H9 (cell line): ENCODE measurements around the gene MRTFA. TPM values are rescaled to one million over a fixed set of nuclear protein-coding genes. Genes with fewer than 3 reads are reported as not detected.

Experiments used
- DNase-seq: peaks from one replicate; pipeline ENCODE4 v3.0.0-alpha.2; 2017
- H2AFZ ChIP-seq: one replicate; pipeline ENCODE4 v1.6.1; 2013; ENCODE audit warnings: mild to moderate bottlenecking, low read length, control low read depth, moderate library complexity
- H2AK5ac ChIP-seq: 2 replicates; pipeline ENCODE4 v1.6.1; 2013; ENCODE audit warnings: low read length, control low read depth, mixed read lengths; ENCODE audit not compliant: insufficient read length
- H2BK120ac ChIP-seq: one replicate; pipeline ENCODE4 v1.6.1; 2013; ENCODE audit warnings: low read depth, mild to moderate bottlenecking, low read length, control low read depth, inconsistent platforms; ENCODE audit not compliant: poor library complexity, severe bottlenecking
- H2BK12ac ChIP-seq: 2 replicates; pipeline ENCODE4 v1.6.1; 2013; ENCODE audit warnings: low read length, control low read depth, mixed read lengths, low read depth; ENCODE audit not compliant: insufficient read length
- H2BK15ac ChIP-seq: 2 replicates; pipeline ENCODE4 v1.6.1; 2013; ENCODE audit warnings: low read depth, low read length, control low read depth
- H2BK20ac ChIP-seq: one replicate; pipeline ENCODE4 v1.6.1; 2013; ENCODE audit warnings: low read depth, mild to moderate bottlenecking, low read length, control low read depth, inconsistent platforms; ENCODE audit not compliant: poor library complexity, severe bottlenecking
- H2BK5ac ChIP-seq: 2 replicates; pipeline ENCODE4 v1.6.1; 2013; ENCODE audit warnings: low read length, control low read depth, mixed read lengths; ENCODE audit not compliant: insufficient read length
- H3K14ac ChIP-seq: 2 replicates; pipeline ENCODE4 v1.6.1; 2013; ENCODE audit warnings: low read length, control low read depth; ENCODE audit not compliant: insufficient read depth
- H3K18ac ChIP-seq: 2 replicates; pipeline ENCODE4 v1.6.1; 2013; ENCODE audit warnings: low read depth, mild to moderate bottlenecking, mixed read lengths, low read length, control low read depth; ENCODE audit not compliant: insufficient read length
- H3K23ac ChIP-seq: 2 replicates; pipeline ENCODE4 v1.6.1; 2013; ENCODE audit warnings: low read length, control low read depth, mixed read lengths, low read depth; ENCODE audit not compliant: insufficient read length
- H3K23me2 ChIP-seq: 2 replicates; pipeline ENCODE4 v1.6.1; 2013; ENCODE audit warnings: low read depth, mild to moderate bottlenecking, mixed read lengths, low read length, control low read depth; ENCODE audit not compliant: insufficient read length, poor library complexity, severe bottlenecking
- H3K27ac ChIP-seq: 2 replicates; pipeline ENCODE4 v1.5.1; 2013; ENCODE audit warnings: low read length, control low read depth, mixed read lengths, low read depth; ENCODE audit not compliant: insufficient read length
- H3K27me3 ChIP-seq: 2 replicates; pipeline ENCODE4 v1.6.1; 2013; ENCODE audit warnings: low read length, control low read depth, inconsistent platforms; ENCODE audit not compliant: insufficient read depth
- H3K4ac ChIP-seq: 2 replicates; pipeline ENCODE4 v1.6.1; 2013; ENCODE audit warnings: low read depth, mild to moderate bottlenecking, control low read depth, inconsistent platforms, low read length, moderate library complexity
- H3K4me1 ChIP-seq: 2 replicates; pipeline ENCODE4 v1.6.1; 2013; ENCODE audit warnings: low read length, control low read depth, inconsistent platforms; ENCODE audit not compliant: insufficient read depth
- H3K4me2 ChIP-seq: 2 replicates; pipeline ENCODE4 v1.6.1; 2013; ENCODE audit warnings: low read length, control low read depth, mixed read lengths; ENCODE audit not compliant: insufficient read length, insufficient read depth
- H3K56ac ChIP-seq: 2 replicates; pipeline ENCODE4 v1.6.1; 2013; ENCODE audit warnings: low read depth, mild to moderate bottlenecking, mixed read lengths, low read length, control low read depth; ENCODE audit not compliant: insufficient read length
- H3K79me1 ChIP-seq: 2 replicates; pipeline ENCODE4 v1.6.1; 2013; ENCODE audit warnings: low read depth, mild to moderate bottlenecking, moderate library complexity, low read length, control low read depth, inconsistent platforms; ENCODE audit not compliant: insufficient read depth, poor library complexity, severe bottlenecking
- H3K79me2 ChIP-seq: 2 replicates; pipeline ENCODE4 v1.6.1; 2013; ENCODE audit warnings: low read length, control low read depth, inconsistent platforms; ENCODE audit not compliant: insufficient read depth
- H3K9ac ChIP-seq: 2 replicates; pipeline ENCODE4 v1.6.1; 2013; ENCODE audit warnings: low read length, control low read depth, mixed read lengths; ENCODE audit not compliant: insufficient read length; ENCODE audit errors: extremely low read depth
- H3K9me3 ChIP-seq: one replicate; pipeline ENCODE4 v1.6.1; 2013; ENCODE audit warnings: low read depth, low read length, inconsistent platforms; ENCODE audit not compliant: control insufficient read depth
- H3T11ph ChIP-seq: one replicate; pipeline ENCODE4 v1.6.1; 2013; ENCODE audit warnings: mild to moderate bottlenecking, low read length, control low read depth, inconsistent platforms
- H4K20me1 ChIP-seq: one replicate; pipeline ENCODE4 v1.6.1; 2013; ENCODE audit not compliant: control insufficient read depth, insufficient read length, insufficient read depth
- H4K5ac ChIP-seq: 2 replicates; pipeline ENCODE4 v1.6.1; 2013; ENCODE audit warnings: low read depth, mild to moderate bottlenecking, mixed read lengths, low read length, control low read depth; ENCODE audit not compliant: insufficient read length
- H4K8ac ChIP-seq: replicated peaks from 2 replicates; pipeline ENCODE4 v1.6.1; 2013; ENCODE audit warnings: low read length, control low read depth, mixed read lengths, low read depth; ENCODE audit not compliant: insufficient read length
- H4K91ac ChIP-seq: 2 replicates; pipeline ENCODE4 v1.6.1; 2013; ENCODE audit warnings: low read depth, mild to moderate bottlenecking, moderate library complexity, mixed read lengths, low read length, control low read depth; ENCODE audit not compliant: insufficient read length
- H3K27ac Mint-ChIP-seq, 3 experiments: 2 replicates in 2 of 3; 3 replicates in 1 of 3; pipeline ENCODE4 v1.8.0; 2020 to 2021; ENCODE audit warnings: mixed read lengths in 3 of 3, mild to moderate bottlenecking in 1 of 3, moderate library complexity in 1 of 3
- H3K27me3 Mint-ChIP-seq: 2 replicates; pipeline ENCODE4 v1.8.0; 2021; ENCODE audit warnings: low read depth, mild to moderate bottlenecking, moderate library complexity, mixed read lengths
- H3K36me3 Mint-ChIP-seq, 3 experiments: 2 replicates in 2 of 3; 3 replicates in 1 of 3; pipeline ENCODE4 v1.8.0; 2020 to 2021; ENCODE audit warnings: low read depth in 3 of 3, mixed read lengths in 3 of 3; ENCODE audit not compliant: insufficient read depth in 1 of 3
- H3K4me1 Mint-ChIP-seq, 2 experiments: 2 replicates each; pipeline ENCODE4 v1.8.0; 2020; ENCODE audit warnings: mixed read lengths in 2 of 2
- H3K4me3 Mint-ChIP-seq, 2 experiments: 2 replicates in 1 of 2; 3 replicates in 1 of 2; pipeline ENCODE4 v1.8.0; 2020 to 2021; ENCODE audit warnings: mild to moderate bottlenecking in 2 of 2, mixed read lengths in 2 of 2, moderate library complexity in 1 of 2
- H3K9me3 Mint-ChIP-seq, 2 experiments: 2 replicates in 1 of 2; 3 replicates in 1 of 2; pipeline ENCODE4 v1.8.0; 2020; ENCODE audit warnings: mild to moderate bottlenecking in 2 of 2, mixed read lengths in 2 of 2, moderate library complexity in 1 of 2
- WGBS: extraction: QIAGEN DNeasy Blood & Tissue Kit; methylation state at CpG from one replicate; pipeline ENCODE4 v1.1.7; 2013; ENCODE audit warnings: missing lambda C conversion rate, low lambda C conversion rate, mixed read lengths; ENCODE audit not compliant: insufficient read length; ENCODE audit errors: extremely low coverage; 5-methylcytosine and 5-hydroxymethylcytosine counted together
- total RNA-seq: library from RNA; stranded (reverse); gene quantifications from 2 replicates; pipeline ENCODE4 v1.2.1, GENCODE V29; 2021
- TF ChIP-seq, protein P1 (sequence below): fragments of 200-600 bp; sonication (generic); conservative IDR thresholded peaks from 3 replicates; pipeline ENCODE4 v1.8.0; 2021; ENCODE audit warnings: antibody characterized with exemption, mild to moderate bottlenecking

MRTFA gene
- total RNA-seq, 1 experiment from 2014 or later = 38.1 TPM

DNA sequence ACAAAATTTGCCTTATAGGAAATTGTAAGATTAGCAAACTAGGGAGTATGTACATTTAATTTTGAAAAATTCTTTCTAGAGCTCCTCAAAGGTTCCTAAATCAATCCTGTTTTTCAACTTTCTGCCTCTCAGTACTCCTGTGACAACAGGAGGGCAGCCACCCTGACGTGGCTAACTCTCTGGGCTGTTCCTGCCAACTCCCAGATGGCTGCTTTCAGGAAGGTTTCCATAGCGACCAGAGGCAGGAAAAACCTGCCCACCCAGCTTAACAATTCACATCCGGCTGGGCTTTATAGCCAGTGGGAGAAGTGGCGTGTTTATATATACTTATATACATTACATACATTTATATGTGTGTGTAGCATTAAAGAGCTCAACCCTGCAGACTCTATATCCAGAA, 239.6 kb downstream of the MRTFA start:
- H3K4me3 Mint-ChIP-seq = peak overlapping the region in 1 of 2 experiments; percentile 38; a peak in 2 of 5 replicates

More for the DNA sequence above, 239.6 kb downstream of the MRTFA start:
- Histone ChIP-seq H2BK20ac (no peak overlapping the region), H3K79me2 (no peaks in the 10 kb centered on the region), H4K20me1 (peaks cover 2% of the 10 kb centered on the region), H3K18ac (no peak overlapping the region), H4K8ac (no peak overlapping the region), H3K79me1 (no peaks in the 10 kb centered on the region), H2BK5ac (no peak overlapping the region), H4K91ac (no peak overlapping the region), H3K9ac (no peak overlapping the region), H4K5ac (no peak overlapping the region), H3T11ph (no peak overlapping the region), H3K23ac (no peak overlapping the region), H3K4ac (no peak overlapping the region), H2BK120ac (no peak overlapping the region), H3K27ac (no peak overlapping the region), H2BK15ac (no peak overlapping the region), H3K23me2 (no peaks in the 10 kb centered on the region), H3K27me3 (no peaks in the 10 kb centered on the region), H3K4me2 (no peak overlapping the region), H2AK5ac (no peak overlapping the region), H2AFZ (no peak overlapping the region), H2BK12ac (no peak overlapping the region), H3K4me1 (no peaks in the 10 kb centered on the region; the same call in 1 of the 2 replicates), H3K9me3 (no peaks in the 10 kb centered on the region), H3K14ac (no peak overlapping the region), H3K56ac (no peak overlapping the region)
- Mint-ChIP-seq H3K9me3 (no peaks in the 10 kb centered on the region), H3K27ac (peak overlapping the region in 2 of 3 experiments; percentile 52 to 65; a peak in 3 of 7 replicates), H3K27me3 (no peaks in the 10 kb centered on the region), H3K4me1 (peaks cover 14 to 16% of the 10 kb centered on the region in 2 experiments), H3K36me3 (peaks cover 5 to 19% (median 19%) of the 10 kb centered on the region in 3 experiments; a peak in 6 of 7 replicates)
- TF ChIP-seq, protein P1, sequence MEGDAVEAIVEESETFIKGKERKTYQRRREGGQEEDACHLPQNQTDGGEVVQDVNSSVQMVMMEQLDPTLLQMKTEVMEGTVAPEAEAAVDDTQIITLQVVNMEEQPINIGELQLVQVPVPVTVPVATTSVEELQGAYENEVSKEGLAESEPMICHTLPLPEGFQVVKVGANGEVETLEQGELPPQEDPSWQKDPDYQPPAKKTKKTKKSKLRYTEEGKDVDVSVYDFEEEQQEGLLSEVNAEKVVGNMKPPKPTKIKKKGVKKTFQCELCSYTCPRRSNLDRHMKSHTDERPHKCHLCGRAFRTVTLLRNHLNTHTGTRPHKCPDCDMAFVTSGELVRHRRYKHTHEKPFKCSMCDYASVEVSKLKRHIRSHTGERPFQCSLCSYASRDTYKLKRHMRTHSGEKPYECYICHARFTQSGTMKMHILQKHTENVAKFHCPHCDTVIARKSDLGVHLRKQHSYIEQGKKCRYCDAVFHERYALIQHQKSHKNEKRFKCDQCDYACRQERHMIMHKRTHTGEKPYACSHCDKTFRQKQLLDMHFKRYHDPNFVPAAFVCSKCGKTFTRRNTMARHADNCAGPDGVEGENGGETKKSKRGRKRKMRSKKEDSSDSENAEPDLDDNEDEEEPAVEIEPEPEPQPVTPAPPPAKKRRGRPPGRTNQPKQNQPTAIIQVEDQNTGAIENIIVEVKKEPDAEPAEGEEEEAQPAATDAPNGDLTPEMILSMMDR = no peak
- peak; percentile 68 for DNase-seq
- no CpG with 5 or more reads among the region's 4 CpGs for WGBS
